Measurements from ENCODE around the gene LHB.

- TF ChIP-seq CTCF (IDR thresholded peaks at IDR 0.05 in 4 of 5, conservative IDR thresholded peaks at IDR 0.05 in 1 of 5) (no peak), POLR2A (IDR thresholded peaks at IDR 0.05) (no peak)
Measured at GRCh38 chr19:48970139-48970766, 46.6 kb downstream of the LHB start.
